B cell (primary cell): ENCODE results near the gene CRABP1.

Source experiments
- EZH2 ChIP-seq: IDR thresholded peaks from 2 replicates; pipeline ENCODE4 v1.6.1; 2012; ENCODE audit warnings: borderline replicate concordance, low read depth, mild to moderate bottlenecking, moderate library complexity, low read length; ENCODE audit not compliant: insufficient read depth, poor library complexity, severe bottlenecking
- TF ChIP-seq, protein P1 (sequence below): fragments of 200-600 bp; IDR thresholded peaks from one replicate; pipeline ENCODE4 v1.8.0; 2022; ENCODE audit warnings: antibody characterized with exemption, mild to moderate bottlenecking

- TF ChIP-seq, protein P1, sequence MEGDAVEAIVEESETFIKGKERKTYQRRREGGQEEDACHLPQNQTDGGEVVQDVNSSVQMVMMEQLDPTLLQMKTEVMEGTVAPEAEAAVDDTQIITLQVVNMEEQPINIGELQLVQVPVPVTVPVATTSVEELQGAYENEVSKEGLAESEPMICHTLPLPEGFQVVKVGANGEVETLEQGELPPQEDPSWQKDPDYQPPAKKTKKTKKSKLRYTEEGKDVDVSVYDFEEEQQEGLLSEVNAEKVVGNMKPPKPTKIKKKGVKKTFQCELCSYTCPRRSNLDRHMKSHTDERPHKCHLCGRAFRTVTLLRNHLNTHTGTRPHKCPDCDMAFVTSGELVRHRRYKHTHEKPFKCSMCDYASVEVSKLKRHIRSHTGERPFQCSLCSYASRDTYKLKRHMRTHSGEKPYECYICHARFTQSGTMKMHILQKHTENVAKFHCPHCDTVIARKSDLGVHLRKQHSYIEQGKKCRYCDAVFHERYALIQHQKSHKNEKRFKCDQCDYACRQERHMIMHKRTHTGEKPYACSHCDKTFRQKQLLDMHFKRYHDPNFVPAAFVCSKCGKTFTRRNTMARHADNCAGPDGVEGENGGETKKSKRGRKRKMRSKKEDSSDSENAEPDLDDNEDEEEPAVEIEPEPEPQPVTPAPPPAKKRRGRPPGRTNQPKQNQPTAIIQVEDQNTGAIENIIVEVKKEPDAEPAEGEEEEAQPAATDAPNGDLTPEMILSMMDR: no peak
- TF ChIP-seq EZH2: no peak
Measured at GRCh38 chr15:78347586-78348543, 7.7 kb downstream of the CRABP1 start.
